SK-N-SH (cell line): ENCODE data around the gene DPP10. TPM values are rescaled to one million over a fixed set of nuclear protein-coding genes. Genes with fewer than 3 reads are reported as not detected.

Experiments used
- CTCF ChIA-PET: fragments of 300-600, 350-600 bp; formaldehyde crosslinking; extraction: SDS; loops from one replicate; lab custom pipeline; 2021; lab: Yijun Ruan, JAX
- POLR2A ChIA-PET: fragments of 350-600 bp; sonication (Branson Sonifier 250); formaldehyde crosslinking; extraction: SDS; loops from one replicate; lab custom pipeline; 2020; ENCODE audit warnings: antibody characterized with exemption, inconsistent platforms; lab: Yijun Ruan, JAX
- DNase-seq: peaks from one replicate; pipeline ENCODE4 v3.0.0; 2012
- H2AFZ ChIP-seq: fragments of 200-600 bp; sonication (generic); 2 replicates; pipeline ENCODE4 v1.8.1; 2016; ENCODE audit warnings: antibody characterized with exemption, mild to moderate bottlenecking, low read depth
- H3F3A ChIP-seq: fragments of 200-600 bp; sonication (generic); replicated peaks from 2 replicates; pipeline ENCODE3; 2016; ENCODE audit warnings: antibody characterized with exemption, mild to moderate bottlenecking; ENCODE audit not compliant: insufficient read depth
- H3K27ac ChIP-seq, 2 experiments: fragments of 200-500 bp in 1 of 2; fragments of 200-600 bp in 1 of 2; sonication (Bioruptor generic) in 1 of 2; sonication (generic), shearing (Covaris generic) in 1 of 2; 2 replicates each; pipeline versions ENCODE4 v1.5.1 to v1.6.1; 2014 to 2016; ENCODE audit warnings: low read depth in 2 of 2, inconsistent platforms in 1 of 2, low read length in 1 of 2, mild to moderate bottlenecking in 1 of 2, mixed read lengths in 1 of 2
- H3K27me3 ChIP-seq: fragments of 200-600 bp; sonication (generic), shearing (Covaris generic); 2 replicates; pipeline ENCODE4 v1.6.1; 2016; ENCODE audit warnings: mixed run types; ENCODE audit not compliant: insufficient read depth
- H3K36me3 ChIP-seq, 2 experiments: fragments of 200-500 bp in 1 of 2; fragments of 200-600 bp in 1 of 2; sonication (Bioruptor generic) in 1 of 2; sonication (generic) in 1 of 2; replicated peaks in 1 of 2; 2 replicates each; pipeline versions ENCODE3 to v1.5.1; 2014 to 2016; ENCODE audit warnings: low read length in 1 of 2, mild to moderate bottlenecking in 1 of 2; ENCODE audit not compliant: insufficient read depth in 2 of 2, control insufficient read depth in 1 of 2
- H3K4me1 ChIP-seq, 2 experiments: fragments of 200-500 bp in 1 of 2; fragments of 200-600 bp in 1 of 2; sonication (Bioruptor generic) in 1 of 2; sonication (generic), shearing (Covaris generic) in 1 of 2; 2 replicates each; pipeline versions ENCODE4 v1.5.1 to v1.6.1; 2014 to 2016; ENCODE audit warnings: low read depth in 1 of 2, low read length in 1 of 2, mixed run types in 1 of 2; ENCODE audit not compliant: insufficient read depth in 2 of 2, control insufficient read depth in 1 of 2
- H3K4me2 ChIP-seq: fragments of 200-600 bp; sonication (generic), shearing (Covaris generic); 2 replicates; pipeline ENCODE4 v1.6.1; 2017; ENCODE audit warnings: mixed run types
- H3K4me3 ChIP-seq, 2 experiments: fragments of 200-500 bp in 1 of 2; fragments of 200-600 bp in 1 of 2; sonication (Bioruptor generic) in 1 of 2; sonication (generic), shearing (Covaris generic) in 1 of 2; 2 replicates each; pipeline versions ENCODE4 v1.5.1 to v1.8.1; 2014 to 2016; ENCODE audit warnings: low read depth in 2 of 2, inconsistent platforms in 1 of 2, low read length in 1 of 2, mild to moderate bottlenecking in 1 of 2, mixed read lengths in 1 of 2, moderate library complexity in 1 of 2
- H3K79me2 ChIP-seq: fragments of 200-600 bp; sonication (generic); 2 replicates; pipeline ENCODE4 v1.8.1; 2017; ENCODE audit warnings: mild to moderate bottlenecking; ENCODE audit not compliant: insufficient read depth
- H3K9ac ChIP-seq: fragments of 200-600 bp; sonication (generic); 2 replicates; pipeline ENCODE4 v1.6.1; 2017; ENCODE audit warnings: mixed run types
- H3K9me2 ChIP-seq: fragments of 200-600 bp; sonication (generic); 2 replicates; pipeline ENCODE4 v1.6.1; 2017; ENCODE audit warnings: mixed run types
- H3K9me3 ChIP-seq: fragments of 200-600 bp; sonication (generic); 2 replicates; pipeline ENCODE4 v1.6.1; 2017; ENCODE audit warnings: mixed run types, mild to moderate bottlenecking, moderate library complexity
- H4K20me1 ChIP-seq: fragments of 200-600 bp; sonication (generic); 2 replicates; pipeline ENCODE4 v1.6.1; 2017; ENCODE audit warnings: mild to moderate bottlenecking, mixed run types; ENCODE audit not compliant: insufficient read depth
- CHD2 ChIP-seq: fragments of 150-350 bp; IDR thresholded peaks from 2 replicates; pipeline ENCODE4 v1.6.1; 2018; ENCODE audit warnings: low read length; ENCODE audit not compliant: partially characterized antibody
- ELF1 ChIP-seq: IDR thresholded peaks from 2 replicates; pipeline ENCODE4 v1.4.0; 2012
- EP300 ChIP-seq, 2 experiments: IDR thresholded peaks; 2 replicates each; pipeline versions ENCODE4 v1.4.0 to v1.6.1; 2012; ENCODE audit warnings: borderline replicate concordance in 1 of 2, low read depth in 1 of 2, low read length in 1 of 2
- FOSL2 ChIP-seq: IDR thresholded peaks from 2 replicates; pipeline ENCODE4 v1.4.0; 2012; ENCODE audit warnings: low read depth, mild to moderate bottlenecking, moderate library complexity, borderline replicate concordance
- FOXJ3 ChIP-seq: sonication (generic); formaldehyde crosslinking; IDR thresholded peaks from 2 replicates; pipeline ENCODE4 v1.5.1; 2020; ENCODE audit warnings: mild to moderate bottlenecking, missing genetic modification reagents
- FOXM1 ChIP-seq: IDR thresholded peaks from 2 replicates; pipeline ENCODE4 v1.4.0; 2012; ENCODE audit warnings: low read depth, mild to moderate bottlenecking
- NRF1 ChIP-seq: IDR thresholded peaks from 2 replicates; pipeline ENCODE4 v1.6.1; 2012; ENCODE audit warnings: low read depth, mild to moderate bottlenecking, low read length
- POLR2AphosphoS5 ChIP-seq: IDR thresholded peaks from 2 replicates; pipeline ENCODE4 v1.6.1; 2012; ENCODE audit warnings: low read depth, low read length
- RCOR1 ChIP-seq: fragments of 150-350 bp; IDR thresholded peaks from 2 replicates; pipeline ENCODE4 v1.6.1; 2017; ENCODE audit warnings: antibody characterized with exemption, low read length
- RFX5 ChIP-seq: IDR thresholded peaks from 2 replicates; pipeline ENCODE4 v1.6.1; 2012; ENCODE audit warnings: mild to moderate bottlenecking, improper control_type of control experiment, low read length
- RXRA ChIP-seq: IDR thresholded peaks from 2 replicates; pipeline ENCODE4 v1.4.0; 2012; ENCODE audit warnings: low read depth, mild to moderate bottlenecking, borderline replicate concordance
- TAF1 ChIP-seq: IDR thresholded peaks from 2 replicates; pipeline ENCODE4 v1.6.1; 2012; ENCODE audit warnings: low read depth, mild to moderate bottlenecking, low read length, moderate library complexity, borderline replicate concordance
- TCF12 ChIP-seq: IDR thresholded peaks from 2 replicates; pipeline ENCODE4 v1.4.0; 2012
- TEAD4 ChIP-seq: IDR thresholded peaks from 2 replicates; pipeline ENCODE4 v1.4.0; 2012; ENCODE audit warnings: mild to moderate bottlenecking, borderline replicate concordance; ENCODE audit not compliant: insufficient read depth
- WGBS: methylation state at CpG from one replicate; pipeline ENCODE4 v1.1.6; 2017; ENCODE audit warnings: low lambda C conversion rate; 5-methylcytosine and 5-hydroxymethylcytosine counted together
- polyA plus RNA-seq, 3 experiments: library from polyadenylated mRNA; depleted of rRNA; stranded (reverse); fragments of >200 nt; gene quantifications; 2 replicates each; pipeline ENCODE4 v1.2.3, GENCODE V29; 2012
- TF ChIP-seq, protein P1 (sequence below): IDR thresholded peaks from 2 replicates; pipeline ENCODE4 v1.4.0; 2012; ENCODE audit warnings: low read depth
- TF ChIP-seq, protein P2 (sequence below): IDR thresholded peaks from 2 replicates; pipeline ENCODE4; 2012

DPP10 gene
- polyA plus RNA-seq, 1 of the 3 experiments (the other 2 are of a cell fraction): not detected

DNA sequence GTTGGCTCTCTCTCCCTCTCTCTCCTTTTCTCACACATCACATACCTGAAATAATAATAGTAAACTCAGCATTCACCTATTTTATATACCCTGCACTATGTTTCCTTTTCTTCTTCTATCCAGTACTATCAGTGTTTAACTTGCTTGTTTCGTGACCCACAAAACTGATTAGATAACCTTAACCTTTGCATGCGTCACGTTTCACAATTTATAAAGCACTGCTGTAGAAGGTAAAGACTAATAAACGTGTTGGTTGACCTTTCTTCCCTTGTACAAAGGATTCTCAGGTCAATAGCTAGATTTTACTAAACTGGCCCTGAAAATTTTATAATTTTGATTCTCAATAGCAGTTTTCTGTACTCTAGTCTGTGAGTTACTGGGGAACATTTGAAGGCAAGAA lies 791.7 kb downstream of the DPP10 start:
- Histone ChIP-seq H3K4me1 (no peaks in the 10 kb centered on the region), H3K27ac (no peak overlapping the region), H3F3A (no peaks in the 10 kb centered on the region), H3K27me3 (no peaks in the 10 kb centered on the region), H3K4me2 (no peak overlapping the region), H3K36me3 (no peaks in the 10 kb centered on the region), H4K20me1 (no peaks in the 10 kb centered on the region), H2AFZ (no peak overlapping the region), H3K9me3 (no peaks in the 10 kb centered on the region), H3K9ac (no peak overlapping the region), H3K79me2 (no peaks in the 10 kb centered on the region), H3K4me3 (no peak overlapping the region), H3K9me2 (no peaks in the 10 kb centered on the region)
- DNase-seq: no peak
- WGBS: 8% methylated on average over 4 of the region's 4 CpGs
- ChIA-PET POLR2A (no interaction called here), CTCF (no interaction called here)
- no peak for TF ChIP-seq FOXM1
- TF ChIP-seq TEAD4: no peak
- TF ChIP-seq NRF1: no peak
- TF ChIP-seq ELF1: no peak
- TF ChIP-seq FOSL2: no peak
- no peak for TF ChIP-seq TAF1
- TF ChIP-seq, protein P1, sequence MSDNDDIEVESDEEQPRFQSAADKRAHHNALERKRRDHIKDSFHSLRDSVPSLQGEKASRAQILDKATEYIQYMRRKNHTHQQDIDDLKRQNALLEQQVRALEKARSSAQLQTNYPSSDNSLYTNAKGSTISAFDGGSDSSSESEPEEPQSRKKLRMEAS: no peak

DNA sequence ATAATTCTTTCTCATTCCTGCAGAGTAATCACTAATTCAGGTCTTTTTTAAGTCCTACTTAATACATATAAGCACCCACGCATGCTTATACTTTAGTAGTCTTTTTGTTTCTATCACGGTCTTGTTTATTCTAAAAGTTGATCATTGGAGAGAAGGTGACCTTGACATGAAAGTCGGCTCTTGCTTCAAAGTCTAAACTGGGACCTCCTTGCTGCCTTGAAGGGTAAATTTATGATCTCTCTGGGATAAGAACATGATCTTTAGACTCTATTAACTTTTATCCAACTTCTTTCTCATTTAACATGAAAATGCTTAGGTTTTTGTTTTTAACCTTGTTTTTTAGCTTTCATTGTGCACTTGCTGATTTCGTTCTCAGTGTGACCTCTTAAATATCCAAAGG lies 792.3 kb downstream of the DPP10 start:
- Histone ChIP-seq H3K9ac (no peak overlapping the region), H3K4me1 (no peaks in the 10 kb centered on the region), H3K36me3 (no peaks in the 10 kb centered on the region), H4K20me1 (no peaks in the 10 kb centered on the region), H2AFZ (no peak overlapping the region), H3K4me2 (no peak overlapping the region), H3K9me3 (no peaks in the 10 kb centered on the region), H3K4me3 (no peak overlapping the region), H3K79me2 (no peaks in the 10 kb centered on the region), H3K9me2 (no peaks in the 10 kb centered on the region), H3K27ac (no peak overlapping the region), H3F3A (no peaks in the 10 kb centered on the region), H3K27me3 (no peaks in the 10 kb centered on the region)
- WGBS: 17% methylated on average over 4 of the region's 4 CpGs
- CTCF ChIA-PET: no interaction called here
- TF ChIP-seq POLR2AphosphoS5 (no peak), RFX5 (no peak), CHD2 (no peak), FOSL2 (no peak), TCF12 (no peak), RCOR1 (no peak), EP300 (IDR thresholded peaks at IDR 0.05; ENCODE audit: borderline replicate concordance in 1 of 2, low read depth in 1 of 2, low read length in 1 of 2) (no peak), NRF1 (no peak), RXRA (no peak), FOXJ3 (no peak), TEAD4 (no peak)
- TF ChIP-seq, protein P2, sequence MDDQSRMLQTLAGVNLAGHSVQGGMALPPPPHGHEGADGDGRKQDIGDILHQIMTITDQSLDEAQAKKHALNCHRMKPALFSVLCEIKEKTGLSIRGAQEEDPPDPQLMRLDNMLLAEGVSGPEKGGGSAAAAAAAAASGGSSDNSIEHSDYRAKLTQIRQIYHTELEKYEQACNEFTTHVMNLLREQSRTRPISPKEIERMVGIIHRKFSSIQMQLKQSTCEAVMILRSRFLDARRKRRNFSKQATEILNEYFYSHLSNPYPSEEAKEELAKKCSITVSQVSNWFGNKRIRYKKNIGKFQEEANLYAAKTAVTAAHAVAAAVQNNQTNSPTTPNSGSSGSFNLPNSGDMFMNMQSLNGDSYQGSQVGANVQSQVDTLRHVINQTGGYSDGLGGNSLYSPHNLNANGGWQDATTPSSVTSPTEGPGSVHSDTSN: no peak
- POLR2A ChIA-PET: no interaction called here
- DNase-seq: no peak
